AG04450 (cell line): ENCODE measurements around the gene ULK1. TPM values are rescaled to one million over a fixed set of nuclear protein-coding genes. Genes with fewer than 3 reads are reported as not detected.

Source experiments
- CTCF ChIA-PET: fragments of 300-600, 350-600 bp; formaldehyde crosslinking; extraction: SDS; loops from one replicate; lab custom pipeline; 2022; ENCODE audit warnings: antibody characterized with exemption, inconsistent platforms; lab: Charles Lee
- POLR2A ChIA-PET: fragments of 350-600 bp; formaldehyde crosslinking; extraction: SDS; loops from one replicate; lab custom pipeline; 2021; ENCODE audit warnings: antibody characterized with exemption, inconsistent platforms; lab: Yijun Ruan, JAX
- DNase-seq: peaks from one replicate; pipeline ENCODE4 v3.0.0-alpha.2; 2011; ENCODE audit warnings: low read depth, low spot score
- H3K27ac ChIP-seq: one replicate; pipeline ENCODE4 v1.5.1; 2012; ENCODE audit warnings: low read depth, low read length, control low read depth
- H3K27me3 ChIP-seq: one replicate; pipeline ENCODE4 v1.6.0; 2012; ENCODE audit warnings: low read length; ENCODE audit not compliant: control insufficient read depth, insufficient read depth
- H3K4me3 ChIP-seq: 2 replicates; pipeline ENCODE4 v1.5.1; 2011; ENCODE audit warnings: mild to moderate bottlenecking, low read depth, low read length, control low read depth
- H3K9me3 ChIP-seq: 2 replicates; pipeline ENCODE4 v1.5.1; 2012; ENCODE audit warnings: low read length; ENCODE audit not compliant: control insufficient read depth, insufficient read depth
- polyA plus RNA-seq: library from polyadenylated mRNA; depleted of rRNA; stranded (reverse); fragments of >200 nt; gene quantifications from 2 replicates; pipeline ENCODE4 v1.2.3, GENCODE V29; 2011
- TF ChIP-seq, protein P1 (sequence below): IDR thresholded peaks from 2 replicates; pipeline ENCODE4 v1.5.1; 2011; ENCODE audit warnings: low read depth, low read length, control low read depth, inconsistent platforms

The ULK1 gene
- polyA plus RNA-seq, 1 experiment: 4.6 TPM

DNA sequence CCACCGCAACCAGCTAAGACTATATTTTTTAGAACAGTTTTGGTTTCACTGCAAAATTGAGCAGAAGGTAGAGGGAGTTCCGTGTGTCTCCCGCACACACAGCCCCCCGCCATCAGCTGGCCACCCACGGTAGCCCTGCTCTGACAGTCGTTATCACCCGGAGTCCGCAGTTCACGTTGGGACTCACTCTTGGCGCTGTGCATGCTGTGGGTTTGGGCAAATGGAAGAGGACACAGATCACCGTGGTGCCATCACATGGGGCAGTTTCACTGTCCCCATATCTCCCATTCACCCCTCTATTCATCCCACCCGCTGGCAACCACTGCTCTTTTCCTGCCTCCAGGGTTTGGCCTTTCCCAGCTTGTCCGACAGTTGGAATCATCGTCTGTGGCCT lies 31.8 kb upstream of the ULK1 start:
- H3K27ac ChIP-seq: no peak overlapping the region
- CTCF ChIA-PET: no interaction called here
- DNase-seq: no peak
- POLR2A ChIA-PET: no interaction called here
- H3K9me3 ChIP-seq: no peaks in the 10 kb centered on the region
- no peak overlapping the region for H3K4me3 ChIP-seq
- H3K27me3 ChIP-seq: no peaks in the 10 kb centered on the region
- TF ChIP-seq, protein P1, sequence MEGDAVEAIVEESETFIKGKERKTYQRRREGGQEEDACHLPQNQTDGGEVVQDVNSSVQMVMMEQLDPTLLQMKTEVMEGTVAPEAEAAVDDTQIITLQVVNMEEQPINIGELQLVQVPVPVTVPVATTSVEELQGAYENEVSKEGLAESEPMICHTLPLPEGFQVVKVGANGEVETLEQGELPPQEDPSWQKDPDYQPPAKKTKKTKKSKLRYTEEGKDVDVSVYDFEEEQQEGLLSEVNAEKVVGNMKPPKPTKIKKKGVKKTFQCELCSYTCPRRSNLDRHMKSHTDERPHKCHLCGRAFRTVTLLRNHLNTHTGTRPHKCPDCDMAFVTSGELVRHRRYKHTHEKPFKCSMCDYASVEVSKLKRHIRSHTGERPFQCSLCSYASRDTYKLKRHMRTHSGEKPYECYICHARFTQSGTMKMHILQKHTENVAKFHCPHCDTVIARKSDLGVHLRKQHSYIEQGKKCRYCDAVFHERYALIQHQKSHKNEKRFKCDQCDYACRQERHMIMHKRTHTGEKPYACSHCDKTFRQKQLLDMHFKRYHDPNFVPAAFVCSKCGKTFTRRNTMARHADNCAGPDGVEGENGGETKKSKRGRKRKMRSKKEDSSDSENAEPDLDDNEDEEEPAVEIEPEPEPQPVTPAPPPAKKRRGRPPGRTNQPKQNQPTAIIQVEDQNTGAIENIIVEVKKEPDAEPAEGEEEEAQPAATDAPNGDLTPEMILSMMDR: no peak

DNA sequence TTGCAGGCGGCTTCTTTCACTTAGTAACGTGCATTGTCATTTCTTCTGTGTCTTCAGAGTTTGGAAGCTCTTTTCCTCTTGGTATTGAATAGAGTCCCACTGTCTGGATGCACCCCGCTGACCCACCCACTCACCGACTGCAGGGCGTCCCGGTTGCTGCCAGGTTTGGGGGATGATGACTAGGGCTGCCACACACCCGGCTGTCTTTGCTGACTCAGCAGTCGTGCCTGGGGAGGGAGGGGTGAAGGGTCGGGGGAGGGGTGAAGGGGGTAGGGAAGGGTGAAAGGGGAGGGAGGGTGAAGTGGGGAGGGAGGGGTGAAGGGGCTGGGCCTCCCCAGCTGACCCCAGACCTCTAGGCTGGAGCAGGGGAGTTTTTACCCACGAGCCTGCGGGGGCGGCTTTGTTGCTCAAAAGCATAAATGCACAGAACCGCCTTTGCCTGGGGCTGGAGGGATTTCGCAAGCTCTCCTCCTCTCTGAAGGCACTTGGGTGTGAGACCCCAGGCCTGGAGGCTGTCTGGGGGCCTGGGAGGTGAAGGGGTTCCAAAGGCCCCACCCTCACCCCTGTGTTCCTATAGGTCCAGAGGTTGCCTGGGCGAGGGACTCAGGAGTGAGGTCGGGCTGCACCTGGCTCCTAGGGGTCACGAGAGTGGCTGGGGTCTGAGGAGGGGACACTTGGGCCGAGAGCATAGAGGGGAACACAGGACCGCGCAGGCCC lies 31.3 kb upstream of the ULK1 start:
- TF ChIP-seq, protein P1: no peak
- POLR2A ChIA-PET: no interaction called here
- no peak for DNase-seq
- Histone ChIP-seq H3K27ac (no peak overlapping the region), H3K27me3 (no peaks in the 10 kb centered on the region), H3K4me3 (no peak overlapping the region), H3K9me3 (no peaks in the 10 kb centered on the region)
- CTCF ChIA-PET: no interaction called here

DNA sequence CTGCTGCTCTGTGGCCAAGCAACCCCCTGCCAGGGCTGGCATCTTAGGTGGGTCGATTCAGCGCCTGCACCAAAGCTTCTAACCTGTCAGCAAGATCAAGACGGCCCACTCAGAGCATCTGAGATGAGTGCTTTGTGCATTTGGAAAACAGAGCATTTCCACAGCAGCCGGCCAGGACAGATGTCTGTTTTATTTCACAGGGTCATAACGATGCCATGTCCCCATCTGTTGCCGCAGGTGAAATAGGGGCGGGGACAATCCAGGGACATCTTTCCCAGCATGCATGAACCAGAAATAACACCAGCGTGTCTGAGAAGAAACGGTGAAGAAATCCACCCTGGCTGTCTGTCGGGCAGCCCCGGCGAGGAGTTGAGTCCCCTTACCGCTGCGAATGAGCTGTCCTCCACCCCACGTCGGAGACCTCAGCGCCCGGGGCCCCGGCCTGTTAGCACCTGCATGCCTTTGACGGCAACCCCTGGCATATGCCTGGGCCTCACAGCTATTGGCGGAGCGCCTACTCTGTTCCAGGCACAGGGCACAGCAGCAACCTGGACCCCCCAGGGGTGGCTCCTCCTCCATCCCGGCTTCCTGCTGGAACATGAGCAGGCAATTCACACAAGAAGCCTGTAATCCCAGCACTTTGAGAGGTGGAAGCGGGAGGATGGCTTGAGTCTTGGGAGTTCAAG lies 30.6 kb upstream of the ULK1 start:
- DNase-seq: no peak
- Histone ChIP-seq H3K4me3 (no peak overlapping the region), H3K27me3 (no peaks in the 10 kb centered on the region), H3K27ac (no peak overlapping the region), H3K9me3 (no peaks in the 10 kb centered on the region)
- ChIA-PET CTCF (no interaction called here), POLR2A (no interaction called here)
- TF ChIP-seq, protein P1: no peak

DNA sequence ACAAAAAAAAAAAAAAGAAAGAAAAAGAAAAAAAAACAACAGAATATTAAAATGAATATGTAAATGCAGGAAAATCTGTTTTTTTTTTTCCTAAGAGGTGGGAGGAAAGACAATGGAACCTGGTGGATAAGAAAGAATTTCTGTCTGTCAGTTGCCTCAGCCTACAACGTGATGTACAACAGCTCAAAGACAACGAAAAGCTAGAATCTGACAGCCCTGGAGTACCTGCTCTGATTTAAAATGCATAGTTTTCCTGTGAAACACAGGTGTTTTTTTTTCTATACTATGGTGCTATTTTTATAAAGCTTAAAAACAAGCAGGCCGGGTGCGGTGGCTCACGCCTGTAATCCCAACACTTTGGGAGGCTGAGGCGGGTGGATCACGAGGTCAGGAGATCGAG lies 30.0 kb upstream of the ULK1 start:
- ChIA-PET POLR2A (interaction anchor here (0.7 kb wide), 1 partner anchor 212 kb away, joined by 4 read pairs; no protein-coding TSS in a partner anchor), CTCF (no interaction called here)
- TF ChIP-seq, protein P1: no peak

More for the DNA sequence above, 30.0 kb upstream of the ULK1 start:
- Histone ChIP-seq H3K27me3 (no peaks in the 10 kb centered on the region), H3K27ac (no peak overlapping the region), H3K9me3 (no peaks in the 10 kb centered on the region), H3K4me3 (no peak overlapping the region)
- DNase-seq: no peak
